Trophoblast cell (in vitro differentiated cells and primary cell): ENCODE data around the gene LHFPL5.

ENCODE experiments used
- DNase-seq, 2 donors: peaks; one replicate each; pipeline ENCODE4 v3.0.0-alpha.2; 2016
- H2AFZ ChIP-seq: 2 replicates; pipeline ENCODE4 v1.6.1; 2013; ENCODE audit warnings: low read length, moderate library complexity, mild to moderate bottlenecking; ENCODE audit not compliant: insufficient read depth, poor library complexity
- H2AK5ac ChIP-seq: 2 replicates; pipeline ENCODE4 v1.6.1; 2013; ENCODE audit warnings: mild to moderate bottlenecking, low read length
- H2BK120ac ChIP-seq: 2 replicates; pipeline ENCODE4 v1.6.1; 2013; ENCODE audit warnings: low read length, mild to moderate bottlenecking, moderate library complexity; ENCODE audit not compliant: insufficient read depth, poor library complexity
- H2BK12ac ChIP-seq: 2 replicates; pipeline ENCODE4 v1.6.1; 2013; ENCODE audit warnings: mild to moderate bottlenecking, low read length, moderate library complexity
- H2BK5ac ChIP-seq: 2 replicates; pipeline ENCODE4 v1.6.1; 2013; ENCODE audit warnings: low read length, low read depth, moderate library complexity, mild to moderate bottlenecking; ENCODE audit not compliant: poor library complexity
- H3K14ac ChIP-seq: 2 replicates; pipeline ENCODE4 v1.6.1; 2013; ENCODE audit warnings: mild to moderate bottlenecking, low read length
- H3K18ac ChIP-seq: 2 replicates; pipeline ENCODE4 v1.6.1; 2013; ENCODE audit warnings: mild to moderate bottlenecking, low read length
- H3K23ac ChIP-seq: 2 replicates; pipeline ENCODE4 v1.6.1; 2013; ENCODE audit warnings: low read length
- H3K27ac ChIP-seq: 2 replicates; pipeline ENCODE4 v1.5.1; 2013; ENCODE audit warnings: low read depth, mild to moderate bottlenecking, inconsistent platforms, low read length, moderate library complexity
- H3K27me3 ChIP-seq: 2 replicates; pipeline ENCODE4 v1.6.1; 2013; ENCODE audit warnings: inconsistent platforms, mild to moderate bottlenecking, low read length, moderate library complexity; ENCODE audit not compliant: insufficient read depth
- H3K36me3 ChIP-seq, 2 experiments: 1 replicate in 1 of 2; 2 replicates in 1 of 2; pipeline ENCODE4 v1.6.1; 2013; ENCODE audit warnings: low read length in 2 of 2, mild to moderate bottlenecking in 2 of 2, moderate library complexity in 1 of 2; ENCODE audit not compliant: insufficient read depth in 2 of 2, control insufficient read depth in 1 of 2
- H3K4ac ChIP-seq: 2 replicates; pipeline ENCODE4 v1.6.1; 2013; ENCODE audit warnings: low read depth, mild to moderate bottlenecking, low read length, moderate library complexity
- H3K4me1 ChIP-seq, 2 experiments: 1 replicate in 1 of 2; 2 replicates in 1 of 2; pipeline ENCODE4 v1.6.1; 2013; ENCODE audit warnings: low read length in 2 of 2, mild to moderate bottlenecking in 2 of 2, moderate library complexity in 1 of 2; ENCODE audit not compliant: insufficient read depth in 2 of 2, control insufficient read depth in 1 of 2
- H3K4me2 ChIP-seq: 2 replicates; pipeline ENCODE4 v1.6.1; 2013; ENCODE audit warnings: inconsistent platforms, mild to moderate bottlenecking, low read length, moderate library complexity
- H3K4me3 ChIP-seq: 2 replicates; pipeline ENCODE4 v1.5.1; 2013; ENCODE audit warnings: mild to moderate bottlenecking, low read depth, low read length, inconsistent platforms
- H3K79me1 ChIP-seq: one replicate; pipeline ENCODE4 v1.6.1; 2013; ENCODE audit warnings: low read length
- H3K79me2 ChIP-seq: 2 replicates; pipeline ENCODE4 v1.6.1; 2013; ENCODE audit warnings: low read length, mild to moderate bottlenecking; ENCODE audit not compliant: control insufficient read depth, insufficient read depth, poor library complexity
- H3K9ac ChIP-seq: 2 replicates; pipeline ENCODE4 v1.6.1; 2013; ENCODE audit warnings: mild to moderate bottlenecking, low read length
- H3K9me3 ChIP-seq: 2 replicates; pipeline ENCODE4 v1.6.1; 2013; ENCODE audit warnings: low read depth, mild to moderate bottlenecking, control low read depth, inconsistent platforms, low read length; ENCODE audit not compliant: insufficient read depth
- H4K12ac ChIP-seq: 2 replicates; pipeline ENCODE4 v1.6.1; 2013; ENCODE audit warnings: low read depth, mild to moderate bottlenecking, low read length, moderate library complexity
- H4K8ac ChIP-seq: 2 replicates; pipeline ENCODE4 v1.6.1; 2013; ENCODE audit warnings: low read depth, mild to moderate bottlenecking, low read length, moderate library complexity
- H4K91ac ChIP-seq: one replicate; pipeline ENCODE4 v1.6.1; 2013; ENCODE audit warnings: low read depth, mild to moderate bottlenecking, low read length, moderate library complexity
- WGBS: extraction: QIAGEN DNeasy Blood & Tissue Kit; methylation state at CpG from one replicate; pipeline ENCODE4 v1.1.7; 2013; ENCODE audit warnings: missing lambda C conversion rate; ENCODE audit not compliant: insufficient read length, insufficient coverage; ENCODE audit errors: extremely low coverage; 5-methylcytosine and 5-hydroxymethylcytosine counted together

LHFPL5 gene

GRCh38 chr6:35852994-35853393, 47.8 kb downstream of the LHFPL5 start:
- no CpG with 5 or more reads among the region's 4 CpGs for WGBS
- H2AFZ ChIP-seq, result no peak overlapping the region
- H2AK5ac ChIP-seq, result no peak overlapping the region
- H3K27me3 ChIP-seq, result no peaks in the 10 kb centered on the region
- no peak overlapping the region for H3K9ac ChIP-seq
- H3K4ac ChIP-seq, result no peak overlapping the region
- no peak overlapping the region for H2BK120ac ChIP-seq
- no peak overlapping the region for H3K14ac ChIP-seq
- no peak overlapping the region for H2BK5ac ChIP-seq
- no peak overlapping the region for H4K12ac ChIP-seq
- H3K4me3 ChIP-seq, result no peak overlapping the region
- no peak overlapping the region for H4K91ac ChIP-seq
- no peak overlapping the region for H3K4me2 ChIP-seq
- H3K27ac ChIP-seq, result no peak overlapping the region
- no peak overlapping the region for H4K8ac ChIP-seq
- no peak overlapping the region for H2BK12ac ChIP-seq
- H3K79me2 ChIP-seq, result no peaks in the 10 kb centered on the region
- H3K23ac ChIP-seq, result no peak overlapping the region
- no peak overlapping the region for H3K18ac ChIP-seq
- no peaks in the 10 kb centered on the region for H3K9me3 ChIP-seq
- no peak for DNase-seq
- no peaks in the 10 kb centered on the region for H3K79me1 ChIP-seq
- no peaks in the 10 kb centered on the region for H3K4me1 ChIP-seq
- peaks cover 10 to 18% of the 10 kb centered on the region in 2 experiments for H3K36me3 ChIP-seq

- Histone ChIP-seq H3K23ac (no peak overlapping the region), H3K4me3 (no peak overlapping the region), H4K12ac (no peak overlapping the region), H3K4me2 (no peak overlapping the region), H2BK5ac (no peak overlapping the region), H3K18ac (no peak overlapping the region), H3K27me3 (no peaks in the 10 kb centered on the region), H3K4me1 (no peaks in the 10 kb centered on the region), H3K79me1 (no peaks in the 10 kb centered on the region), H3K9me3 (no peaks in the 10 kb centered on the region), H3K79me2 (no peaks in the 10 kb centered on the region), H2AFZ (no peak overlapping the region), H4K8ac (no peak overlapping the region), H3K14ac (no peak overlapping the region), H3K4ac (no peak overlapping the region), H3K36me3 (peaks cover 9 to 23% of the 10 kb centered on the region in 2 experiments), H2BK120ac (no peak overlapping the region), H3K27ac (no peak overlapping the region), H2BK12ac (no peak overlapping the region), H2AK5ac (no peak overlapping the region), H4K91ac (no peak overlapping the region), H3K9ac (no peak overlapping the region)
- DNase-seq, result no peak
- WGBS, result no CpG with 5 or more reads among the region's 1 CpG
Observed at GRCh38 chr6:35856250-35856649, 51.1 kb downstream of the LHFPL5 start.

GRCh38 chr6:35857853-35858252, 52.7 kb downstream of the LHFPL5 start:
- no peak overlapping the region for H4K8ac ChIP-seq
- H3K79me2 ChIP-seq, result peaks cover 2% of the 10 kb centered on the region
- H3K27me3 ChIP-seq, result no peaks in the 10 kb centered on the region
- no peak for DNase-seq
- H3K23ac ChIP-seq, result no peak overlapping the region
- H3K4me1 ChIP-seq, result no peaks in the 10 kb centered on the region
- peaks cover 17 to 33% of the 10 kb centered on the region in 2 experiments for H3K36me3 ChIP-seq
- no peak overlapping the region for H2BK12ac ChIP-seq
- H4K91ac ChIP-seq, result no peak overlapping the region
- H4K12ac ChIP-seq, result no peak overlapping the region
- no peak overlapping the region for H3K4ac ChIP-seq
- no peak overlapping the region for H2AFZ ChIP-seq
- no peak overlapping the region for H2AK5ac ChIP-seq
- H2BK5ac ChIP-seq, result no peak overlapping the region
- no peaks in the 10 kb centered on the region for H3K79me1 ChIP-seq
- no peak overlapping the region for H2BK120ac ChIP-seq
- H3K4me3 ChIP-seq, result no peak overlapping the region
- H3K27ac ChIP-seq, result no peak overlapping the region
- no peaks in the 10 kb centered on the region for H3K9me3 ChIP-seq
- no peak overlapping the region for H3K4me2 ChIP-seq
- no peak overlapping the region for H3K9ac ChIP-seq
- H3K18ac ChIP-seq, result no peak overlapping the region
- no peak overlapping the region for H3K14ac ChIP-seq

GRCh38 chr6:35859367-35859766, 54.2 kb downstream of the LHFPL5 start:
- H2BK5ac ChIP-seq, result no peak overlapping the region
- no peak overlapping the region for H3K14ac ChIP-seq
- no peaks in the 10 kb centered on the region for H3K27me3 ChIP-seq
- H3K18ac ChIP-seq, result no peak overlapping the region
- peaks cover 16 to 31% of the 10 kb centered on the region in 2 experiments for H3K36me3 ChIP-seq
- H3K4me2 ChIP-seq, result no peak overlapping the region
- no peak overlapping the region for H3K27ac ChIP-seq
- H4K12ac ChIP-seq, result no peak overlapping the region
- no peak overlapping the region for H2AFZ ChIP-seq
- no peak overlapping the region for H3K4ac ChIP-seq
- no peaks in the 10 kb centered on the region for H3K79me1 ChIP-seq
- no peak overlapping the region for H3K23ac ChIP-seq
- H2AK5ac ChIP-seq, result no peak overlapping the region
- no CpG with 5 or more reads among the region's 4 CpGs for WGBS
- no peaks in the 10 kb centered on the region for H3K4me1 ChIP-seq
- H4K8ac ChIP-seq, result no peak overlapping the region
- H2BK120ac ChIP-seq, result no peak overlapping the region
- no peak overlapping the region for H4K91ac ChIP-seq
- H3K79me2 ChIP-seq, result peaks cover 2% of the 10 kb centered on the region
- no peak for DNase-seq
- no peak overlapping the region for H3K9ac ChIP-seq
- H3K9me3 ChIP-seq, result no peaks in the 10 kb centered on the region
- no peak overlapping the region for H2BK12ac ChIP-seq
- no peak overlapping the region for H3K4me3 ChIP-seq
